ENCODE results near the gene ZBTB2.
A peak's percentile ranks its signal among the peaks of the same experiment; 100 is the strongest.
"Not testable (repeated sequence)": the region's sequence is repeated elsewhere in the genome, so short reads cannot be mapped to it uniquely, and the experiment has no call there.

Gene ZBTB2

DNA sequence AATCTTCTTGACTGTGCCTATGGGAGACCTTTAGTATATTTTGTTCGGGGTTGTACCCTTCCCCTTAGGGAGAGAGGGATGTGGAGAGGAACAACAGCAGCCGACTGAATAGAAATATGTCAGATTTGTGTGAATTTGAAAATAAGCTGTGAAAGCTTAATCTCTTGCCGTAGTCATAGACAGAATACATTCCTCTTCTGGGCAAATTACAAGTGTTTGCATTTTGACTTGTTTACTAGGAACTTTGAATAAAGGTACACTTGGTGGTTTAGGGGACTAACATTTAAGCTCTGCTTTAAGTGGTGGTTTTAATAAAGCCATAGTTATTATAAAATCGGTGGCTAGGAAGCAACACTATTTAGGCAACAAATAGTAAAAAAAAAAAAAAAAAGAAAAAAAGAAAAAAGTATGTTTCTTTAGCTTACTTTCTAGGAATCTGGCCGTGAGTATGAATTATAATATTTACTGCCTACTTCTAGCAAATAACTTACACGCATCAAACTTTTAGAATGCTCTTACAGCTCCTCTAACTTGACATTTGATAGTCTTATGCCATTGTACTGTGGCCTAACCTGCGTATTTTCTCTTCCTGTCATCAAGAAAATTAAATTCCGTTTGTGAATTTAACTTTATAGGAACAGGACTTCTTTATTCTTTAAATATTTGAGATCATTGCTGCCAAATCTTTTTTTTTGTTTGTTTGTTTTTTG is 65.1 kb downstream of the ZBTB2 start:
- DNase-seq (ENCODE audit: low read depth), result no peak

DNA sequence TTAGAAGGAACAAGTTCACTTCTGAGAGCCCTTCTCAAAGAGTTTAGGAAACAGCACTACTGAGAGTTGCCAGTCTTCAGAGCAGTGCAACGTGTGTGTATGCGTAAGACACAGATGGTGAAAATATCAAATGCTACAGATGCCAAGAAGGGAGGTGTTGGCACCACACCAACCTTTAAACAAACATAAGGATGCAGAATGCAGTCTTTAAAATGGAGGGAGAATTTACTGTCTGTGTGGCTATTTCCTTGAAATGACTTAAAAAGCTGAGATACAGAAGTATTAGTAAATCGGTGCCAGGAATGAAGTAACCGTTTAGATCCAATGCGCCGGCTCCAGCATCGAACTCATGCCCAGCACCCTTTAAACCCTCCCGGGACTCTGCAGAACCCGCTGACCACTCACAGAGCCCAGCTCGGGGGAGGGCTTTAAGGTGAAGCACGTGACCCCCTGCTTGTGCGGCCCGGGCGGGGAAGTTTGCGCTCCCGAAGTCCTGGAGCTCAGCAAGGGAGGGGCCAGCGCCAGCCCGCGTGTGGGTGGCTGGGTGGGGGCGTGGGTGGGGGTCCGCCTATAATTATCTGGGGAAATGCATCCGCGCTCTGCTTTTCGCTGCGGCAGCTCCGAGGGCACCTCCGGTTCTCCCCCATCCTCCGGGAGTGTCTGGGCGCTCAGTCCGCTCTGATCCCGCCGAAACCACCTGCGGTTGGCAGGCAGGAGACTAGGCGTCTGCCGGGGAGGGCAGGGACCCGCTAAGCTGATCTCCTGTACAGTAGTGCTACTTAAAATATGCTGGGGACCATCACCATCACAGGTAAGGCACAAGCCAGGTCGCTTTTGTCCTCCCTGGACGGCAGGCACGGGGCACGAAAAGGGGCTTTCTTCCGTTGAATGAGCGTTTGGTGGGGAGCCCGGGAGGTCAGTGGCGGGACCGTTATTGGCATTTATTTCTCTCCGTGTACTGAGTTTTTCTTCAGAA is 66.0 kb downstream of the ZBTB2 start:
- DNase-seq (ENCODE audit: low read depth), result no peak

DNA sequence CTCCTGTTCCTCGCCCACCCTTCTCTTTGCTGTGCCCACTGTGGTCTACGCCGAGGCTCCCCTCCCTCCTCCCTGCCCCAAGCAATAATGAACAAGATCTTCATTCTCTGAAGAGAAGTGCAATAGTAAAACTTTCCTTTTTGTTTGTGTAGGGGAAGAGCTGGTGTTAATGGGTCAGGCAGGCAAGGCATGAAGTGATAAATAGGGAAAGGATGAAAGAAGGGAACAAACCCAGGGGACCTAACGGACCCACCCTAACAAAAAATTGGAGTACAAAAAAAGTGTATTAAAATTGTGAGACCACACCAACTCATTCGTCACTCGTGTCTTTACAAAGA is 66.9 kb downstream of the ZBTB2 start:
- no peak for DNase-seq (ENCODE audit: low read depth)

DNA sequence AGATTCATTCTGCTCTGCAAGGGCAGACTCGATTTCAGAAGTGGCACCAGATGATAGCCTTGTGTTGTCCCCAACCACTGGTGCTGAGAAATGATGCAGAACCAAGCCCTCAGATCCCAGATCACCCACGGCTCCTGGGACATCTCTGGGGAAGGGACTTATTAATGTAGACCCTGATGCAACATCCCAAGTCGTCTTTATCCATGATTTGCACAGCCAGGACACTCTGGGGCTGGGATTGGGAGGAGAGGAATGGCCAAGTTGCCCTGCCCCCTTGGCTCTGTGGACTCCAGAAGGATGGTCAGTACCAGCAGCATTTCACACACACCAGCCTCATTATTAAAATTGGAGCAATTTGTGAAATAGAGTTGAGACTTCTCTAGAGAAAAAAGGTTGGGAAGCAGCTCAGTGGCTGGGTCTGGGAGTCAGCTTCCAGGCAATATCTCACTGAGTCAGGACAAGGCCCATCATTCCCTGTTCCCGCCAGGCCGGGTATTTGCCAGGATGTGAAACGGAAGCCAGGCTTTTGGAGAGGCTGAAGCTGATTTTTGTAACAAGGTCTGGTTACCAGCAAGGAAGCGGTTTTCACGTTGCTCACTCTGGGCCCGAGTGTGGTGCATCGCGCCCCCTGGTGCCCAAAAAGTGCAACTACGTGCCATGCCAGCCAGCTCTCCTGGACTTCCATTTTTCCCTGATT is 67.4 kb downstream of the ZBTB2 start:
- peak; percentile 64 for DNase-seq (ENCODE audit: low read depth)

DNA sequence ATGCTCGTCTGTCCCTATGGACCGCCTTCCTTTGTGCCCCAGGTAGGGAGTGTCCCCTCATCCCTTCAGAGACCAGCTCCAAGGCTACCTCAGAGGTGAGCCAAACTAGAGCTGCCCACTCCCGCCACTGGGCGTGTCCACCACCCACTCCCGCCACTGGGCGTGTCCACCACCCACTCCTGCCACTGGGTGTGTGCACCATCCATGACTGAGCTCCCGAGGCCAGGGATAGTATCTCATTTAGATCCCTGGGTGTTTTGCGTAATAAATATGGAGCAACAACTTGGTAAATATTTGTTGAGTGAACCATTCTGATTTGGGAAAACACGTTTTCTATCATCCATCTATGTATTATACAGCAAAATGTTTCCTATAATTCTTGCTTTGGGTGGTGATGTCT is 68.8 kb downstream of the ZBTB2 start:
- no peak for DNase-seq (ENCODE audit: low read depth)

DNA sequence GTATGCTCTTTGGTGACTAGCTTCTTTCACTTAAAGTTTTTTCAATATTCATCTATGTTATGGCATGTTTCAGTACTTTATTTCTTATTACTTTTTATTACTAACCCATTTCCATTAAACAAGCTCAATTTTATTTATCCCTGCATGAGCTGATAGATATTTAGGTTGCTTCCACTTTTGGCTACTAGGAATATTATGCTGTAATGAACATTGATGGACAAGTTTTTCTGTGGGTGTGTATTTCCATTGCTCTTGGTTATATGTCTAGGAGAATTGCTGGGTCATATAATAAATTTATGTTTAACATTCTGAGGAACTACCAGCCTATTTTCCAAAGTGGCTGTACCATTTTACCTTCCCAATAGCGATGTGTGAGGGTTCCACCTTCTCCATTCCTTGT is 69.9 kb downstream of the ZBTB2 start:
- DNase-seq (ENCODE audit: low read depth), result no peak

DNA sequence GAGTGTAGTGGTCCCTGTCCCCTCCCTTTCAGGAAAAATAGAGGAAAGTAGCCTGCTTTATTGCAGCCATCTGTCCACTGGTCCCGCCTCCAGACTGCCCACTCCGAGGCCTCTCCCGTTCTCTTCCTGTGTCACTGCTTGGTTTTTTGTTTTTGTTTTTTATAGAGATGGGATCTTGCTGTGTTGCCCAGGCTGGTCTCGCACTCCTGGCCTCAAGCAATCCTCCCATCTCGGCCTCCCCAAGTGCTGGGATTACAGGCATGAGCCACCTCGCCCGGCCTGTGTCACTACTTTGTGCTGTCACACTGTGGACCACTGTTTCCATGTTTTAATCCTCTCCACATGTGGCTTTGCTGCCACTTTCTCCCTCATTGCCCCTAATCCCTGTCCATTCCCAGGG is 71.2 kb downstream of the ZBTB2 start:
- DNase-seq (ENCODE audit: low read depth), result no peak

DNA sequence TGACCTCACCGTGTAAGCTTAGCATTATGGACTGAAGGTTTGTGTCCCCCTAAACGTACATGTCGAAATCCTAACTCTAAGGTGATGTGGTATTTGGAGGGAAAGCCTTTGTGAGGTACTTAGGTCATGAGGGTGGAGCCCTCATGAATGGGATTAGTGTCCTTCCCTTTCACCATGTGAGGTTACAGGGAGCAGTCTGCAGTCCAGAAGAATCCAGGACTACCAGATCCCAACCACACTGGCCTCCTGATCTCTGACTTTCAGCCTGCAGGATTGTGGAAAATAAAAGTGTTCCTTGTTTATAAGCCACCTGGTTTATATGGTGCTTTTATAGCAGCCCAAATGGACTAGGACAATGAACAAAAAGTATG is 73.4 kb downstream of the ZBTB2 start:
- no peak for DNase-seq (ENCODE audit: low read depth)

DNA sequence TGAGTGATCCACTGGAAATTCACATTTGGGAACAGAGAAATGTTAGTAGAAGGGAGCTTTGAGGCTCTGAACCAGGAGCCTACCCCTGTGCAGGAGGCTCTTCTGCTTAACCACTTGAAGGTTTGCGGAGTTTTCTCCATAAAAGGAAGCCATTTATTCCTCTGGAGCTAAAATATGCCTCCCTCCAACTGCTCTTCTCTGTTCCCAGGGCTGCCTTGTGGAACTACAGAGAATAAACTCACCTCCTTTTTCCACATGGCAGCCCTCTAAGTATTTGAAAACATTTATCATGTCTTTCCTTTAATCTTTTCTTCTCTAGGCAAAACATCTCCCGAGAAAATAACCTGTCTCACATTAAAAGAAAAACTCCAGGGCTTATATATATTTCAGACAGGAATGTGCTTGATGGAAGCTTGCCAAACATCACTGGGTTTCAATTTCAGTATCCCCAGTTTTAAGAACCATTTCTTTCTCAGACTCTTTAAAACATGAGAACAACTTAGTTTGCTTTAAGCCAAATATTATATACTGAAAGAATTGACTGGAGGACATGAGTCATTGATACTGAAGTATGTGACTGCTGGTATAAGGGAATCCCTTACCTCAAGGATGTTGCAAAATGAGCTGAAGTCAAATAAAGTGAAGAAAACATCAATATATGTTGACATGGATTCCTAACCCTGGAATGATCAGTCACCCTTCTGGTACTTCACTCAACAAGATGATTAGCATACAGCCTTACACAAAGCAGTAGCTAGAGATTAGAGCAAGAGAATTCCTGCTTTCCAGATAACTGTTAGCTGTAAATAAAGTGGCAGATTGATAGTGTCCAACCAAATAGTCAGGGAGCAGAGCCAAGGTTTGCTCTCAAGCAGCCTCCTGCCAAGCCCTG is 74.0 kb downstream of the ZBTB2 start:
- DNase-seq (ENCODE audit: low read depth), result no peak

DNA sequence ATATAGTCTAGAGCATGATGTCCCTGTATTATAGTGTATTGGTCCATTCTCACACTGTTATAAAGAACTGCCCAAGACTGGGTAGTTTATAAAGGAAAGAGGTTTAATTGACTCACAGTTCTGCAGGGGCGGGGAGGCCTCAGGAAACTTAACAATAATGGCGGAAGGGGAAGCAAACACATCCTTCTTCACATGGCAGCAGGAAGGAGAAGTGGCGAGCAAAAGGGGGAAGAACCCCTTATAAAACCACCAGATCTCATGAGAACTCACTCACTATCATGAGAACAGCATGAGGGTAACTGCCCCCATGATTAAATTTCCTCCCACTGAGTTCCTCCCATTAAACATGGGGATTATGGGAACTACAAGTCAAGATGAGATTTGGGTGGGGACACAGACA is 75.7 kb downstream of the ZBTB2 start:
- not testable (repeated sequence) for DNase-seq (ENCODE audit: low read depth)
